ENCODE data around the gene AKAP13. TPM values are rescaled to one million over a fixed set of nuclear protein-coding genes. Genes with fewer than 3 reads are reported as not detected.

AKAP13 gene
- total RNA-seq, 2 experiments from 2014 or later: 83.2 to 85.2 TPM

GRCh38 chr15:85673326-85673725 is 292.9 kb downstream of the AKAP13 start:
- Mint-ChIP-seq H3K27ac (peak overlapping the region; percentile 52), H3K4me1 (peaks cover 22% of the 10 kb centered on the region), H3K27me3 (no peaks in the 10 kb centered on the region), H3K4me3 (no peak overlapping the region), H3K9me3 (no peaks in the 10 kb centered on the region), H3K36me3 (peaks cover 27% of the 10 kb centered on the region)
- DNase-seq: no peak

GRCh38 chr15:85676342-85677098 is 296.1 kb downstream of the AKAP13 start:
- H3K27me3 Mint-ChIP-seq: no peaks in the 10 kb centered on the region
- H3K36me3 Mint-ChIP-seq: peaks cover 14% of the 10 kb centered on the region
- H3K4me1 Mint-ChIP-seq: peaks cover 20% of the 10 kb centered on the region
- no peak for DNase-seq
- H3K4me3 Mint-ChIP-seq: no peak overlapping the region
- no peaks in the 10 kb centered on the region for H3K9me3 Mint-ChIP-seq
- H3K27ac Mint-ChIP-seq: peak overlapping the region; percentile 47

- no peaks in the 10 kb centered on the region for H3K9me3 Mint-ChIP-seq
- H3K36me3 Mint-ChIP-seq: peaks cover 18% of the 10 kb centered on the region
- no peak overlapping the region for H3K4me3 Mint-ChIP-seq
- H3K4me1 Mint-ChIP-seq: peaks cover 16% of the 10 kb centered on the region
- no peak for DNase-seq
- H3K27me3 Mint-ChIP-seq: no peaks in the 10 kb centered on the region
- no peak overlapping the region for H3K27ac Mint-ChIP-seq
These were observed 298.8 kb downstream of the AKAP13 start for GRCh38 chr15:85679231-85679630.

- Mint-ChIP-seq H3K4me3 (no peak overlapping the region), H3K9me3 (no peaks in the 10 kb centered on the region), H3K4me1 (peaks cover 18% of the 10 kb centered on the region), H3K27me3 (no peaks in the 10 kb centered on the region), H3K27ac (no peak overlapping the region), H3K36me3 (peaks cover 17% of the 10 kb centered on the region)
- DNase-seq: no peak
These were observed 301.0 kb downstream of the AKAP13 start for GRCh38 chr15:85681386-85681785.

GRCh38 chr15:85684174-85684710 is 303.8 kb downstream of the AKAP13 start:
- Mint-ChIP-seq H3K4me3 (no peak overlapping the region), H3K27ac (no peak overlapping the region), H3K27me3 (no peaks in the 10 kb centered on the region), H3K36me3 (peaks cover 29% of the 10 kb centered on the region), H3K9me3 (no peaks in the 10 kb centered on the region), H3K4me1 (peaks cover 41% of the 10 kb centered on the region)
- no peak for DNase-seq

- no peak overlapping the region for H3K4me3 Mint-ChIP-seq
- no peak for DNase-seq
- peaks cover 34% of the 10 kb centered on the region for H3K36me3 Mint-ChIP-seq
- H3K9me3 Mint-ChIP-seq: no peaks in the 10 kb centered on the region
- H3K27ac Mint-ChIP-seq: peak overlapping the region; percentile 20
- H3K27me3 Mint-ChIP-seq: no peaks in the 10 kb centered on the region
- peaks cover 49% of the 10 kb centered on the region for H3K4me1 Mint-ChIP-seq
These were observed 305.0 kb downstream of the AKAP13 start for GRCh38 chr15:85685356-85685755.

- Mint-ChIP-seq H3K27me3 (no peaks in the 10 kb centered on the region), H3K4me3 (no peak overlapping the region), H3K9me3 (no peaks in the 10 kb centered on the region), H3K36me3 (peaks cover 39% of the 10 kb centered on the region), H3K4me1 (peaks cover 59% of the 10 kb centered on the region), H3K27ac (peak overlapping the region; percentile 89)
- DNase-seq: no peak
These were observed 306.9 kb downstream of the AKAP13 start for GRCh38 chr15:85687329-85687728.

GRCh38 chr15:85688711-85689110 is 308.3 kb downstream of the AKAP13 start:
- peaks cover 42% of the 10 kb centered on the region for H3K36me3 Mint-ChIP-seq
- peak overlapping the region; percentile 99 for H3K27ac Mint-ChIP-seq
- DNase-seq: no peak
- H3K4me1 Mint-ChIP-seq: peaks cover 71% of the 10 kb centered on the region
- peak overlapping the region; percentile 88 for H3K4me3 Mint-ChIP-seq
- no peaks in the 10 kb centered on the region for H3K9me3 Mint-ChIP-seq
- no peaks in the 10 kb centered on the region for H3K27me3 Mint-ChIP-seq

- no peaks in the 10 kb centered on the region for H3K27me3 Mint-ChIP-seq
- H3K4me3 Mint-ChIP-seq: peak overlapping the region; percentile 88
- no peaks in the 10 kb centered on the region for H3K9me3 Mint-ChIP-seq
- H3K36me3 Mint-ChIP-seq: peaks cover 46% of the 10 kb centered on the region
- DNase-seq: peak; percentile 72
- peak overlapping the region; percentile 99 for H3K27ac Mint-ChIP-seq
- peaks cover 77% of the 10 kb centered on the region for H3K4me1 Mint-ChIP-seq
These were observed 309.3 kb downstream of the AKAP13 start for GRCh38 chr15:85689729-85690128.

- no peaks in the 10 kb centered on the region for H3K27me3 Mint-ChIP-seq
- peak; percentile 65 for DNase-seq
- peak overlapping the region; percentile 88 for H3K4me3 Mint-ChIP-seq
- peaks cover 80% of the 10 kb centered on the region for H3K4me1 Mint-ChIP-seq
- no peaks in the 10 kb centered on the region for H3K9me3 Mint-ChIP-seq
- peak overlapping the region; percentile 99 for H3K27ac Mint-ChIP-seq
- peaks cover 54% of the 10 kb centered on the region for H3K36me3 Mint-ChIP-seq
These were observed 310.3 kb downstream of the AKAP13 start for GRCh38 chr15:85690561-85691231.

- peaks cover 55% of the 10 kb centered on the region for H3K36me3 Mint-ChIP-seq
- peaks cover 80% of the 10 kb centered on the region for H3K4me1 Mint-ChIP-seq
- H3K4me3 Mint-ChIP-seq: peak overlapping the region; percentile 88
- peak overlapping the region; percentile 99 for H3K27ac Mint-ChIP-seq
- no peaks in the 10 kb centered on the region for H3K27me3 Mint-ChIP-seq
- no peaks in the 10 kb centered on the region for H3K9me3 Mint-ChIP-seq
- DNase-seq: peak; percentile 47
These were observed 311.2 kb downstream of the AKAP13 start for GRCh38 chr15:85691350-85692240.

- no peak for DNase-seq
- Mint-ChIP-seq H3K9me3 (no peaks in the 10 kb centered on the region), H3K36me3 (peaks cover 51% of the 10 kb centered on the region), H3K4me1 (peaks cover 74% of the 10 kb centered on the region), H3K27ac (peak overlapping the region; percentile 99), H3K4me3 (peak overlapping the region; percentile 88), H3K27me3 (no peaks in the 10 kb centered on the region)
These were observed 311.9 kb downstream of the AKAP13 start for GRCh38 chr15:85692321-85692720.

GRCh38 chr15:85692873-85693272 is 312.5 kb downstream of the AKAP13 start:
- Mint-ChIP-seq H3K36me3 (peaks cover 48% of the 10 kb centered on the region), H3K9me3 (no peaks in the 10 kb centered on the region), H3K4me1 (peaks cover 69% of the 10 kb centered on the region), H3K4me3 (peak overlapping the region; percentile 64), H3K27me3 (no peaks in the 10 kb centered on the region), H3K27ac (peak overlapping the region; percentile 99)
- DNase-seq: no peak

GRCh38 chr15:85693277-85693676 is 312.9 kb downstream of the AKAP13 start:
- Mint-ChIP-seq H3K36me3 (peaks cover 51% of the 10 kb centered on the region), H3K27ac (peak overlapping the region; percentile 99), H3K4me3 (peak overlapping the region; percentile 64), H3K27me3 (no peaks in the 10 kb centered on the region), H3K4me1 (peaks cover 69% of the 10 kb centered on the region), H3K9me3 (no peaks in the 10 kb centered on the region)
- no peak for DNase-seq

GRCh38 chr15:85694091-85694490 is 313.7 kb downstream of the AKAP13 start:
- Mint-ChIP-seq H3K4me1 (peaks cover 61% of the 10 kb centered on the region), H3K27me3 (no peaks in the 10 kb centered on the region), H3K9me3 (no peaks in the 10 kb centered on the region), H3K27ac (no peak overlapping the region), H3K4me3 (no peak overlapping the region), H3K36me3 (peaks cover 55% of the 10 kb centered on the region)
- no peak for DNase-seq

Data from activated naive CD8-positive, alpha-beta T cell treated with anti-CD3 and anti-CD28 coated beads for 36 hours (primary cell).